GM21717 (cell line): ENCODE data around the gene AHNAK2.
"Not testable (repeated sequence)": the region's sequence is repeated elsewhere in the genome, so short reads cannot be mapped to it uniquely, and the experiment has no call there.

Source experiments
- ATAC-seq: cut with Tn5 transposase; IDR thresholded peaks from one replicate; pipeline ENCODE4 v1.9.1; 2021; ENCODE audit warnings: mild to moderate bottlenecking, moderate library complexity; ENCODE audit not compliant: unreplicated experiment

Gene AHNAK2

DNA sequence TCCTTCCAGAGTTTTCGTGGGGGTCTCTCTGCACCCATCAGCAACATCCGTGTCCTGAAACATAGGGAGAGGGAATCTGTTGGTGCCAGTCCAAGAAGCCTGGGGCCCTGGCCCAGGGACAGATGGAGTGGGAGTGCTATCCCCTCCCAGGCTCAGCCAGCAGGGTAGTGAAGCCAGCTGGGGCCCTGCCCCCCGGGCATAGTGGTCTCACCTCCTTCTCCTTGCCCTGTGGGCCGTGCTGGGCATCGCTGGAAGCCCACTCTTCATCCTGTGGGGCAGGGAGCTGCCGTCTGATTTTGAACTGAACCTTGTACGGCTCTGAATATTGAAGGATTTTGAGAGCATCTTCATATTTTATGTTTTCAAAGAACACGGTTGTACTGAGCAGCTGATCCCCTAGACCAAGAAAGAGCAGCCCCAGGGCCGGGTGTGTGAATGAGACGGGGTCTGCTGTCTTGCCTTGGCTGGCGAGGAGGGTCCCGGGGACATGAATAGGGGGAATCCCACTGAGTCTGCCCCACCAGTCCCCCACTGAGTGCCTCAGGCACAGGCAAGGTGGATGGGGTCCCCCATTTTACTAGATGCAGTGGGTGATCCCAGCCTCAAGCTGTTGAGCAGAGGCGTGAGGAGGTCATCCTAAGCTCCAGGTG, 23.3 kb downstream of the AHNAK2 start:
- ATAC-seq: no peak

- ATAC-seq: no peak
These were observed 24.1 kb downstream of the AHNAK2 start for GRCh38 chr14:104953896-104954656.

DNA sequence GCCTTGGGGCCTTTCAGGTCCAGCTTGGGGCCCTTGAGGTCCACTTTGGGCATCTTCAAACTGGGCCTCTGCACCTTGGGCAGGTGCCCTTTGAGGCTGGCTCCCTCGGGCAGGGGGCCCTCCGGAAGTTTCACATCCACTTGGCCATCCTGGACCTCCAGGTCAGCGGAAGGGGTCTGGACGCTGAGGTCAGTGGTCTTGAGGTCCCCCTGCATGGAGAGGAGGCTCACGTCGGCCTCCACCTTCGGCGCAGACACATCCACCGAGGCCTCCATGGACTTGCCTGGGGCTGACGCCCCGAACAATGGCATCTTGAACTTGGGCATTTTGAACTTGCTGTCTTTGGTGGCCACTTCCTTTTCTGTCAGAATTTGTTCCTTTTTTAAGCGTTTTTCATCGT, 25.1 kb downstream of the AHNAK2 start:
- no peak for ATAC-seq

- ATAC-seq: not testable (repeated sequence)
These were observed 26.1 kb downstream of the AHNAK2 start for GRCh38 chr14:104951863-104952657.

DNA sequence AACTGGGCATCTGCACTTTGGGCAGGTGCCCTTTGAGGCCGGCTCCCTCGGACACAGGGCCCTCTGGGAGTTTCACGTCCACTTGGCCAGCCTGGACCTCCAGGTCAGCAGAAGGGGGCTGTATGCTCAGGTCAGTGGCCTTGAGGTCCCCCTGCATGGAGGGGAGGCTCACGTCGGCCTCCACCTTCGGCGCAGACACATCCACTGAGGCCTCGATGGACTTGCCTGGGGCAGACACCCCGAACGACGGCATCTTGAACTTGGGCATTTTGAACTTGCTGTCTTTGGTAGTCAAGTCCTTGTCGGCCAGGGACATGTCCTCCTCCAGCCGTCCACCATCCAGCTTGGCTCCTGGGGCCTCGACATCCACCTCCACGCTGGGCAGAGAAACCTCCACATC, 27.5 kb downstream of the AHNAK2 start:
- ATAC-seq: not testable (repeated sequence)

DNA sequence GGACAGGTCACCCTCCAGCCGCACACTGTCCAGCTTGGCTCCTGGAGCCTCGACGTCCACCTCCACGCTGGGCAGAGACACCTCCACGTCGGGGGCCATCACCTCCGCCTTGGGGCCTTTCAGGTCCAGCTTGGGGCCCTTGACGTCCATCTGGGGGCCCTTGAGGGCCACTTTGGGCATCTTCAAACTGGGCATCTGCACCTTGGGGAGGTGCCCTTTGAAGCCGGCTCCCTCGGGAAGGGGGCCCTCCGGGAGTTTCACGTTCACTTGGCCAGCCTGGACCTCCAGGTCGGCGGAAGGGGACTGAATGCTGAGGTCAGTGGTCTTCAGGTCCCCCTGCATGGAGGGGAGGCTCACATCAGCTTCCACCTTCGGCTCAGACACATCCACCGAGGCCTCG, 28.2 kb downstream of the AHNAK2 start:
- no peak for ATAC-seq

DNA sequence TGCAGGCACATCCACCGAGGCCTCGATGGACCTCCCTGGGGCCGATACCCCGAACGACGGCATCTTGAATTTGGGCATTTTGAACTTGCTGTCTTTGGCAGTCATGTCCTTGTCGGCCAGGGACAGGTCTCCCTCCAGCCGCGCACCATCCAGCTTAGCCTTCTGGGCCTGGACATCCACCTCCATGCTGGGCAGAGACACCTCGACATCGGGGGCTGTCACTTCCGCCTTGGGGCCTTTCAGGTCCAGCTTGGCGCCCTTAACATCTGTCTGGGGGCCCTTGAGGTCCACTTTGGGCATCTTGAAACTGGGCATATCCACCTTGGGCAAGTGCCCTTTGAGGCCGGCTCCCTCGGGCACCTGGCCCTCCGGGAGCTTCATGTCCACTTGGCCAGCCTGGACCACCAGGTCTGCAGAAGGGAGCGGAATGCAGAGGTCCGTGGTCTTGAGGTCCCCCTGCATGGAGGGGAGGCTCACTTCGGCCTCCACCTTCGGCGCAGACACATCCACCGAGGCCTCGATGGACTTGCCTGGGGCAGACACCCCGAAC, 28.7 kb downstream of the AHNAK2 start:
- ATAC-seq: not testable (repeated sequence)

- no peak for ATAC-seq
These were observed 29.5 kb downstream of the AHNAK2 start for GRCh38 chr14:104948736-104949031.

DNA sequence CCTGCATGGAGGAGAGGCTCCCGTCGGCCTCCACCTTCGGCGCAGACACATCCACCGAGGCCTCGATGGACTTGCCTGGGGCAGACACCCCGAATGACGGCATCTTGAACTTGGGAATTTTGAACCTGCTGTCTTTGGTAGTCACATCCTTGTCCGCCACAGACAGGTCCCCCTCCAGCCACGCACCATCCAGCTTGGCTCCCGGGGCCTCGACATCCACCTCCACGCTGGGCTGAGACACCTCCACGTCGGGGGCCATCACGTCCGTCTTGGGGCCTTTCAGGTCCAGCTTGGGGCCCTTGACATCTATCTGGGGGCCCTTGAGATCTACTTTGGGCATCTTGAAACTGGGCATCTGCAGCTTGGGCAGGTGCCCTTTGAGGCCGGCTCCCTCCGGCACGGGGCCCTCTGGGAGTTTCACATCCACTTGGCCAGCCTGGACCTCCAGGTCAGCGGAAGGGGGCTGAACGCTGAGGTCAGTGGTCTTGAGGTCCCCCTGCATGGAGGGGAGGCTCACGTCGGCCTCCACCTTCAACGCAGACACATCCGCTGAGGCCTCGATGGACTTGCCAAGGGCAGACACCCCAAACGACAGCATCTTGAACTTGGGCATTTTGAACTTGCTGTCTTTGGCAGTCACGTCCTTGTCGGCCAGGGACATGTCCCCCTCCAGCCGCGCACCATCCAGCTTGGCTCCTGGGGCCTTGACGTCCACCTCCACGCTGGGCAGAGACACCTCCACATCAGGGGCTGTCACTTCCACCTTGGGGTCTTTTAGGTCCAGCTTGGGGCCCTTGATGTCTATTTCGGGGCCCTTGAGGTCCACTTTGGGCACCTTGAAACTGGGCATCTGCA, 30.1 kb downstream of the AHNAK2 start:
- not testable (repeated sequence) for ATAC-seq

- not testable (repeated sequence) for ATAC-seq
These were observed 31.0 kb downstream of the AHNAK2 start for GRCh38 chr14:104947201-104947600.

- ATAC-seq: not testable (repeated sequence)
These were observed 31.9 kb downstream of the AHNAK2 start for GRCh38 chr14:104945986-104946965.

- not testable (repeated sequence) for ATAC-seq
These were observed 32.9 kb downstream of the AHNAK2 start for GRCh38 chr14:104945266-104945665.

- not testable (repeated sequence) for ATAC-seq
These were observed 33.6 kb downstream of the AHNAK2 start for GRCh38 chr14:104944436-104945205.

DNA sequence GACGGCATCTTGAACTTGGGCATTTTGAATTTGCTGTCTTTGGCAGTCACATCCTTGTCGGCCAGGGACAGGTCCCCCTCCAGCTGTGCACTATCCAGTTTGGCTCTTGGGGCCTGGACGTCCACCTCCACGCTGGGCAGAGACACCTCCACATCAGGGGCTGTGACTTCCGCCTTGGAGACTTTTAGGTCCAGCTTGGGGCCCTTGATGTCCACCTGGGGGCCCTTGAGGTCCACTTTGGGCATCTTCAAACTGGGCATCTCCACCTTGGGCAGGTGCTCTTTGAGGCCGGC, 34.2 kb downstream of the AHNAK2 start:
- ATAC-seq: not testable (repeated sequence)

DNA sequence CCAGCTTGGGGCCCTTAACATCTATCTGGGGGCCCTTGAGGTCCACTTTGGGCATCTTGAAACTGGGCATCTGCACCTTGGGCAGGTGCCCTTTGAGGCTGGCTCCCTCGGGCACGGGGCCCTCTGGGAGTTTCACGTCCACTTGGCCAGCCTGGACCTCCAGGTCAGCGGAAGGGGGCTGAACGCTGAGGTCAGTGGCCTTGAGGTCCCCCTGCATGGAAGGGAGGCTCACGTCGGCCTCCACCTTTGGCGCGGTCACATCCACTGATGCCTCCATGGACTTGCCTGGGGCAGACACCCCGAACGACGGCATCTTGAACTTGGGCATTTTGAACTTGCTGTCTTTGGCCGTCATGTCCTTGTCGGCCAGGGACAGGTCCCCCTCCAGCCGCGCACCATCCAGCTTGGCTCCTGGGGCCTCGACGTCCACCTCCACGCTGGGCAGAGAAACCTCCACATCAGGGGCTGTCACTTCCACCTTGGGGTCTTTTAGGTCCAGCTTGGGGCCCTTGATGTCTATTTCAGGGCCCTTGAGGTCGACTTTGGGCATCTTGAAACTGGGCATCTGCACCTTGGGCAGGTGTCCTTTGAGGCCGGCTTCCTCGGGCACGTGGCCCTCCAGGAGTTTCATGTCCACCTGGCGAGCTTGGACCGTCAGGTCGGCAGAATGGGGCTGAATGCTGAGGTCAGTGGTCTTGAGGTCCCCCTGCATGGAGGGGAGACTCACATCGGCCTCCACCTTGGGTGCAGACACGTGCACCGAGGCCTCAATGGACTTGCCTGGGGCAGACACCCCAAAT, 34.8 kb downstream of the AHNAK2 start:
- not testable (repeated sequence) for ATAC-seq

DNA sequence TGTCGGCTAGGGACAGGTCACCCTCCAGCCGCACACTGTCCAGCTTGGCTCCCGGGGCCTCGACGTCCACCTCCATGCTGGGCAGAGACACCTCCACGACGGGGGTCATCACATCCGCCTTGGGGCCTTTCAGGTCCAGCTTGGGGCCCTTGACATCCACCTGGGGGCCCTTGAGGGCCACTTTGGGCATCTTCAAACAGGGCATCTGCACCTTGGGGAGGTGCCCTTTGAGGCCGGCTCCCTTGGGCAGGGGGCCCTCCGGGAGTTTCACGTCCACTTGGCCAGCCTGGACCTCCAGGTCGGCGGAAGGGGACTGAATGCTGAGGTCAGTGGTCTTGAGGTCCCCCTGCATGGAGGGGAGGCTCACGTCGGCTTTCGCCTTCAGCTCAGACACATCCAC, 35.6 kb downstream of the AHNAK2 start:
- ATAC-seq: no peak

DNA sequence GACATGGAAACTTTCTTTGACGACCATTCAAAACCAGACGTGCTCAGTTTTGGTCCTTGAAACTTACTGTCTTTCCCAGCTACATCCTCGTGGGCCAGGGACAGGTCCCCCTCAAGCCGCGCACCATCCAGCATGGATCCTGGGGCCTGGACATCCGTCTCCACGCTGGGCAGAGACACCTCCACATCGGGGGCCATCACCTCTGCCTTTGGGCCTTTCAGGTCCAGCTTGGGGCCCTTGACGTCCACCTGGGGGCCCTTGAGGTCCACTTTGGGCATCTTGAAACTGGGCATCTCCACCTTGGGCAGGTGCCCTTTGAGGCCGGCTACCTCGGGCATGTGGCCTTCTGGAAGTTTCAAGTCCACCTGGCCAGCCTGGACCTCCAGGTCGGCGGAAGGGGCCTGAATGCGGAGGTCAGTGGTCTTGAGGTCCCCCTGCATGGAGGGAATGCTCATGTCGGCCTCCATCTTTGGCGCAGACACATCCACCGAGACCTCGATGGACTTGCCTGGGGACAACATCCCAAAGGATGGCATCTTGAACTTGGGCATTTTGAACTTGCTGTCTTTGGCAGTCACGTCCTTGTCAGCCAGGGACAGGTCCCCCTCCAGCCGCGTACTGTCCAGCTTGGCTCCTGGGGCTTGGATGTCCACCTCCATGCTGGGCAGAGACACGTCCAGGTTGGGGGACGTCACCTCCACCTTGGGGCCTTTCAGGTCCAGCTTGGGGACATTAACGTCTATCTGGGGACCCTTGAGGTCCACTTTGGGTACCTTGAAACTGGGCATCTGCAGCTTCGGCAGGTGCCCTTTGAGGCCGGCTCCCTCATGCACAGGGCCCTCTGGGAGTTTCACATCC, 36.4 kb downstream of the AHNAK2 start:
- no peak for ATAC-seq
